HG03045 (cell line): ENCODE results near the gene MTX2.

Experiments used
- ATAC-seq: cut with Tn5 transposase; IDR thresholded peaks from one replicate; pipeline ENCODE4 v1.9.1; 2021; ENCODE audit warnings: mild to moderate bottlenecking, moderate library complexity; ENCODE audit not compliant: unreplicated experiment

The MTX2 gene

GRCh38 chr2:176269319-176270099 lies at the start of gene MTX2:
Gene MTX2, plus strand, starts transcription at chr2:176269442. Its CDS starts 188 bp downstream, at chr2:176269630.
- peak; percentile 98 for ATAC-seq

GRCh38 chr2:176227874-176228273 lies 41.4 kb upstream of the MTX2 start:
- no peak for ATAC-seq

- no peak for ATAC-seq
These were observed 35.1 kb upstream of the MTX2 start for GRCh38 chr2:176234156-176234555.

GRCh38 chr2:176234940-176235339 lies 34.3 kb upstream of the MTX2 start:
- ATAC-seq, result no peak

GRCh38 chr2:176237456-176237855 lies 31.8 kb upstream of the MTX2 start:
- no peak for ATAC-seq

DNA sequence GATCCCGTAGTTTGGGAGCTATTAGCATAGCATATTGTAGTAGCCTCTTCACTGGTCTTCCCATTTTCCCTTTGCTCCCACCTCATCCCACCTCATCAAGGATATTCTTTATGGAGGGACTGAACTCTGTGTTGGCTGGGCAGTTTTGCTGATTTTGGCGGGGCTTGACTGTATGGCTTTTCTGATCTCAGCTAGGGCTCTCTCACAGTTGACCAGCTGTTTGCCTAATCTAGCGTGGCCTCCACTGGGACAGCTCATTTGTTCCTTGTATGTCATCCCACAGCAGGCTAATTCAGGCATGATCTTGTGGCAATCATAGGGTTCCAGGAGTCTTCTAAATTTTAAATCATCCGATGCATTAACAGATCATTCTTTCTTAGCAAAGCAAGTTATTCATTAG lies 30.2 kb upstream of the MTX2 start:
- ATAC-seq, result no peak

DNA sequence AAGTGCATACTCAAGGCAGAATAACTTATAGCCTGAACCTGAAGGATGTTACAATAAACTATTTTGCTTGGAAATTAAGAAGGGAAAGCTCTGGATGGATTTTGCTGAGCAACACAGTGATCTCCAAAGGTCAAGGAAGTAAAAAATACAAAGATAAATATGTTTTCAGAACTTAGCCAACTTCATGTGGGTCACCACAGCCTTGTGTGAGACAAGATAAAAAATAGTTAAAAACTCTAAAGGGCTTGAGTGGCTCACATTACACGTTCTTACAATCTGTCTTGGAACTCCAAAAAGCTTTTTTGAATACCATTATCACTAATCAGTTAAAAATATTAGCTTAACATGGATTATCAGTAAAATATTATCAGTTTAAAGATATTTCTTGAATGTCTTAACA lies 28.9 kb upstream of the MTX2 start:
- ATAC-seq, result no peak

- no peak for ATAC-seq
These were observed 27.0 kb upstream of the MTX2 start for GRCh38 chr2:176242276-176242675.

- ATAC-seq, result no peak
These were observed 22.9 kb upstream of the MTX2 start for GRCh38 chr2:176246331-176246730.

GRCh38 chr2:176247859-176248258 lies 21.4 kb upstream of the MTX2 start:
- ATAC-seq, result no peak

- ATAC-seq, result no peak
These were observed 17.3 kb upstream of the MTX2 start for GRCh38 chr2:176251928-176252327.

- no peak for ATAC-seq
These were observed 8.6 kb upstream of the MTX2 start for GRCh38 chr2:176260689-176261088.

DNA sequence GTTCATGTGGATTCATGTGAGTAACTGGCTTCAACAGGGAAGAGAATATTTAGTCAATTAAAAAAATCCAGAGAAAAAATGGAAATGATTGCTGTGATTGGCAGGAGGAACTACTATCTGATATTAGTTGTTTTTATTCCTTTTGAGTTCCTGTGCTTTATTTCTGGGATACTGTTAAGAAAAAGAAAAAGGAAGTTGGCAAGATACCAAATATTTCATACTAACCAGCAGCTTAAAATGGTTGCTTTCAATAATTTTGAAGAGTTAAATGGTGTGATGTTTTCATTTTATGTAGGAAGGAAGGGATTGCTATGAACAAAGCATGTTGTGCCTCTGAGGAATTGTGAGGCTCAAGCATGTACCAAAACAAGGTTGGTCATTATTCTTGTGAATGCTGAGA lies 8.1 kb upstream of the MTX2 start:
- no peak for ATAC-seq

- ATAC-seq, result peak; percentile 26
These were observed 295 bp upstream of the MTX2 start for GRCh38 chr2:176268976-176269318.

DNA sequence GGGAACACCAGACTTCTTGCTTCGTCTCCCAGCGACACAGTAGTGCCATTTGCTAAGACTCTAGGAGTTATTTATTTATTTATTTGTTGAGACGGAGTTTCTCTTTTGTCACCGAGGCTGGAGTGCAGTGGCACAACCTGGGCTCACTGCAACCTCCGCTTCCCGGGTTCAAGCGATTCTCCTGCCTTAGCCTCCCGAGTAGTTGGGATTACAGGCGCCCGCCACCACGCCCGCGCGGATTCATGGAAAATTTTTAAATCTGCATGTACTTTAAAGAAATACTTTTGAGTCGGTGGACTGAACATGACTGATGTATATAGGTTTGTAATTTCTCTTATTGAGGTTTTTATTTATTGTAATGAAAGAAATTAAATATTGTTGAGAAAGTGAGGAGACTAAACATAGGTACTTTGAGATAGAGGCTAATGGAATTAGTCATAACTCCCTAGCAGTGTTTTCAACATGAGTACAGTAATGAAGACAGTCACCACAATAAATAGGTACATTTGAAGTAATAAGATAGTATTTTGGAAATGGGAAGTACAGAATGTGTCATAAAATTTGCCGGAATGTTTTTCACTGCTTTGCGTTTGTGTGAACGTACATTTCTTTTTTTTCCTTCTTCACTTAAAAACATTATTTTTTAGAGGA lies 983 bp downstream of the MTX2 start:
- ATAC-seq, result no peak

GRCh38 chr2:176272870-176273459 lies 3.7 kb downstream of the MTX2 start:
- ATAC-seq, result no peak

DNA sequence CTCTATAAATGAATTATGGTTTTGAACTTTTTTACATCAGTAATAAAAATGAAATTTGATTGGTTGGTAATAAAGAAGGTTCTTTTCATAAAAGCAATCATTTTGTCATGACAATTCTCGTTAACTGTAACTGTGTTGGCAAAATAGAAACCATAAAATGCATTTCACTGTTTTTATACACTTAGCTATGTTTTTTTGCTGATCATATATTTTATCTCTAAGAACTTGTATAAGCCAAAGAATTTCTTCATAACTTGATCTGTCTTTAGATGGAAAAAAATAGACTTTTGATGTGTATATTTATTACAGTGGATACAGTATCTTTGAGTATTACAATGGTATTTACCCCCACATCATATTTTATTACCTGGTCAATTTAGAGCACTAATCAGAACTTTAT lies 9.7 kb downstream of the MTX2 start:
- no peak for ATAC-seq

DNA sequence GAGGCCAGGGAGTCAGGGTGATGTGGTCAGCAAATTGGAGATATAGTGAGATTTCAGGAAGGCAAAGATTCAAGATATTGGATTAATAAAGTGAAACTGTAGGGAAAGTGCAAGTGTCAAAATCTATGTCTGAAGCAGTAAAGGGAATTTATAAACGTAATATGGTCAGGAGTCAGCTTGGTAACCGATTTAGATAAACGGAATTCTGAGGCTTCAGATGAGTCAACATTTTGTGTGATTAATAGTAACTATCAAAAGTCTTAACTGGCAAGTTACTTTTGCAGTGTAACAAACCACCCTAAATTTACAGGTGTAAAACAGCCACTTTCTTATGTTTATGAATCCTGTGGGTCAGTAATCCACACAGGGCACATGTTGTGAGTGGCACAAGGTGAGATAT lies 10.9 kb downstream of the MTX2 start:
- no peak for ATAC-seq

GRCh38 chr2:176280867-176281658 lies 11.8 kb downstream of the MTX2 start:
- no peak for ATAC-seq

DNA sequence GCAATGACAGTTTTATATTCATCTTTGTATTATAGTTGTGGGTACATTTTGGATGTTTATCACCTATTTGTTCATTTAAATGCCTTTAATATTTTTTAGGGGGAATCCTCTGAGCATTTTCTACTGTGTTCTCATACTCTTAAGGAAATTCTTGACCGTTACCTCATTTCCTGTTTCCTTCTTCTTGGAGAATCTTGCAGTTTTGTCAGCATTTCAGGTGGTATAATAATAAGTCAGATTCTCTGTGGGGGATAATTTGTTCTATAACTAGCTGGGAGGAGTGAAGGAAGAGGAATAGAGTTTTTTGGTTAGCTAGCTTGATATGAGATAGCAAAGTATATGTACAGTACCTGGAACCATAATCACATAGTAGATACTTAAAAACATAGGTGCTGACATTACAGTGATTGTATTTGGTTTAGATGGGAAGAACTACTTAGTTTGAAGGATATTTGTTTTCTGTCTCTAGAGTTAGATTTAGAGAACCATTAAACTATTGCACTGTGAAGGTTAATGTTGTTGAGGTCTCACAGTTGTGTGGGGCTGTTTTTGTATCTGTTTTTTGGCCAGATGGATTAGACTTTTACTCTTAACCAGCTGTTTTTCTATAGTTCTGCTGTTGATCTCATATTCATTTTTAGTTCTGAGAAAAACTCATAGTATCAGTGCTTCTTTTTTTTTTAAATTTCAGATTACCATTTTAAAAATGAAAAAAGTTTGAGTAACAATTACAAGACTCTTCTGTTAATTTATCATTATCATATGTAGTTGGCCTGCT lies 14.2 kb downstream of the MTX2 start:
- no peak for ATAC-seq
